ENCODE data around the gene SNTN. TPM values are rescaled to one million over a fixed set of nuclear protein-coding genes. Genes with fewer than 3 reads are reported as not detected.

Gene SNTN
- total RNA-seq, 1 donor from 2014 or later = not detected

- TF ChIP-seq CTCF (IDR thresholded peaks at IDR 0.05; ENCODE audit: insufficient read depth, low read length, poor library complexity, severe bottlenecking) = no peak
- H3K36me3 ChIP-seq (ENCODE audit: control insufficient read depth, insufficient read depth, low read length) = no peaks in the 10 kb centered on the region
- H3K4me3 ChIP-seq (ENCODE audit: low read depth, low read length) = no peak overlapping the region
- no peak for DNase-seq (ENCODE audit: low read depth)
- H3K27me3 ChIP-seq (ENCODE audit: control insufficient read depth, insufficient read depth, low read length) = no peaks in the 10 kb centered on the region
These were observed 36.8 kb downstream of the SNTN start for GRCh38 chr3:63689285-63689684.

GRCh38 chr3:63693351-63693750 lies 40.9 kb downstream of the SNTN start:
- Histone ChIP-seq H3K36me3 (ENCODE audit: control insufficient read depth, insufficient read depth, low read length) (no peaks in the 10 kb centered on the region), H3K27me3 (ENCODE audit: control insufficient read depth, insufficient read depth, low read length) (no peaks in the 10 kb centered on the region), H3K4me3 (ENCODE audit: low read depth, low read length) (no peak overlapping the region)
- DNase-seq (ENCODE audit: low read depth) = no peak
- TF ChIP-seq CTCF (IDR thresholded peaks at IDR 0.05; ENCODE audit: insufficient read depth, low read length, poor library complexity, severe bottlenecking) = no peak

GRCh38 chr3:63705092-63705645 lies 52.7 kb downstream of the SNTN start:
- Histone ChIP-seq H3K36me3 (ENCODE audit: control insufficient read depth, insufficient read depth, low read length) (no peaks in the 10 kb centered on the region), H3K4me3 (ENCODE audit: low read depth, low read length) (no peak overlapping the region), H3K27me3 (ENCODE audit: control insufficient read depth, insufficient read depth, low read length) (no peaks in the 10 kb centered on the region)
- no peak for TF ChIP-seq CTCF (IDR thresholded peaks at IDR 0.05; ENCODE audit: insufficient read depth, low read length, poor library complexity, severe bottlenecking)
- no peak for DNase-seq (ENCODE audit: low read depth)

- Histone ChIP-seq H3K27me3 (ENCODE audit: control insufficient read depth, insufficient read depth, low read length) (no peaks in the 10 kb centered on the region), H3K36me3 (ENCODE audit: control insufficient read depth, insufficient read depth, low read length) (no peaks in the 10 kb centered on the region), H3K4me3 (ENCODE audit: low read depth, low read length) (no peak overlapping the region)
- TF ChIP-seq CTCF (IDR thresholded peaks at IDR 0.05; ENCODE audit: insufficient read depth, low read length, poor library complexity, severe bottlenecking) = no peak
- peak; percentile 55 for DNase-seq (ENCODE audit: low read depth)
These were observed 54.0 kb downstream of the SNTN start for GRCh38 chr3:63706321-63707085.

- Histone ChIP-seq H3K4me3 (ENCODE audit: low read depth, low read length) (no peak overlapping the region), H3K36me3 (ENCODE audit: control insufficient read depth, insufficient read depth, low read length) (no peaks in the 10 kb centered on the region), H3K27me3 (ENCODE audit: control insufficient read depth, insufficient read depth, low read length) (no peaks in the 10 kb centered on the region)
- TF ChIP-seq CTCF (IDR thresholded peaks at IDR 0.05; ENCODE audit: insufficient read depth, low read length, poor library complexity, severe bottlenecking) = no peak
- DNase-seq (ENCODE audit: low read depth) = no peak
These were observed 55.3 kb downstream of the SNTN start for GRCh38 chr3:63707731-63708130.

All from kidney epithelial cell (primary cell).